Astrocyte of the cerebellum (primary cell): Measurements from ENCODE around the gene SPTBN5.

ENCODE experiments used
- DNase-seq: peaks from one replicate; pipeline ENCODE4 v3.0.0-alpha.2; 2011; ENCODE audit warnings: low read depth
- H3K4me3 ChIP-seq: 2 replicates; pipeline ENCODE4 v1.5.1; 2011; ENCODE audit warnings: mild to moderate bottlenecking, low read depth, low read length, moderate library complexity
- CTCF ChIP-seq: IDR thresholded peaks from 2 replicates; pipeline ENCODE4 v1.5.1; 2012; ENCODE audit warnings: low read length, low read depth, moderate library complexity, mild to moderate bottlenecking; ENCODE audit errors: missing control alignments
- in situ Hi-C: cut with HindIII; loops from 2 replicates; pipeline ENCODE4 v1.10.0; 2017; ENCODE audit warnings: low sequenced_read_pairs

Gene SPTBN5

GRCh38 chr15:41927536-41927935, 33.7 kb upstream of the SPTBN5 start:
- in situ Hi-C loops = no loop called here

GRCh38 chr15:41926185-41927056, 32.6 kb upstream of the SPTBN5 start:
- DNase-seq = no peak
- in situ Hi-C loops = no loop called here
- peak; percentile 4 for TF ChIP-seq CTCF
- no peak overlapping the region for H3K4me3 ChIP-seq

More at GRCh38 chr15:41927536-41927935, 33.7 kb upstream of the SPTBN5 start:
- TF ChIP-seq CTCF = no peak
- no peak overlapping the region for H3K4me3 ChIP-seq
- no peak for DNase-seq

- H3K4me3 ChIP-seq = no peak overlapping the region
- in situ Hi-C loops = no loop called here
- no peak for DNase-seq
- no peak for TF ChIP-seq CTCF
These were observed 31.3 kb upstream of the SPTBN5 start for GRCh38 chr15:41925086-41925608.

- TF ChIP-seq CTCF = no peak
- no peak for DNase-seq
- in situ Hi-C loops = no loop called here
- H3K4me3 ChIP-seq = no peak overlapping the region
These were observed 29.6 kb upstream of the SPTBN5 start for GRCh38 chr15:41923401-41923997.

- DNase-seq = no peak
- in situ Hi-C loops = no loop called here
- TF ChIP-seq CTCF = no peak
- H3K4me3 ChIP-seq = no peak overlapping the region
These were observed 28.5 kb upstream of the SPTBN5 start for GRCh38 chr15:41922353-41922752.

GRCh38 chr15:41921639-41922038, 27.8 kb upstream of the SPTBN5 start:
- no peak for TF ChIP-seq CTCF
- in situ Hi-C loops = no loop called here
- H3K4me3 ChIP-seq = no peak overlapping the region
- no peak for DNase-seq
